Measurements from ENCODE around the gene U2SURP.
A peak's percentile ranks its signal among the peaks of the same experiment; 100 is the strongest.
"Not testable (repeated sequence)": the region's sequence is repeated elsewhere in the genome, so short reads cannot be mapped to it uniquely, and the experiment has no call there.

U2SURP gene

GRCh38 chr3:143067201-143067600, 65.8 kb downstream of the U2SURP start:
- DNase-seq (ENCODE audit: low read depth): no peak

GRCh38 chr3:143068059-143068458, 66.7 kb downstream of the U2SURP start:
- DNase-seq (ENCODE audit: low read depth): no peak
- H3K4me3 ChIP-seq (ENCODE audit: low read depth, low read length): no peak overlapping the region
- no peak for TF ChIP-seq CTCF (conservative IDR thresholded peaks at IDR 0.05; ENCODE audit: low read depth, low read length)

More at GRCh38 chr3:143067201-143067600, 65.8 kb downstream of the U2SURP start:
- no peak for TF ChIP-seq CTCF (conservative IDR thresholded peaks at IDR 0.05; ENCODE audit: low read depth, low read length)
- H3K4me3 ChIP-seq (ENCODE audit: low read depth, low read length): no peak overlapping the region

- peak; percentile 81 for DNase-seq (ENCODE audit: low read depth)
- no peak overlapping the region for H3K4me3 ChIP-seq (ENCODE audit: low read depth, low read length)
- TF ChIP-seq CTCF (conservative IDR thresholded peaks at IDR 0.05; ENCODE audit: low read depth, low read length): no peak
Measured at GRCh38 chr3:143070977-143071551, 69.7 kb downstream of the U2SURP start.

DNA sequence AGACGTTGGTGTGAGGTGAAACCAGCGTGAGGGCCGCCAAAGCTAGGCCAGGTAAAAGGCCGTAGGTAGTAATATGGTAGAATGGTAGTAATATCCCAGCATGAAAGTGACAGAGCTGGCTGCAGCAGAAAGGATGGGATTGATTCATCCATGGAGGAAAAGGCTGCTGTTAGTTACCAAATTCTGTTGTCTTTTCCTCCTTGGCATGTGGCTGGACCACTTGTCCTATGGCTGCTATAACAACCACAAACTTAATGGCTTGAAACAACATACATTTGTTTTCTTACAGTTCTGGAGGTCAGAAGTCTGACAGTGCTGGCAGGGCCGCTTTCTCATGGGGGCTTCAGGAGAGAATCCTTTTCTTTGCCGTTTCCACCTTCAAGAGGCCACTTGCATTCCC, 70.4 kb downstream of the U2SURP start:
- H3K4me3 ChIP-seq (ENCODE audit: low read depth, low read length): no peak overlapping the region
- DNase-seq (ENCODE audit: low read depth): no peak
- TF ChIP-seq CTCF (conservative IDR thresholded peaks at IDR 0.05; ENCODE audit: low read depth, low read length): no peak

DNA sequence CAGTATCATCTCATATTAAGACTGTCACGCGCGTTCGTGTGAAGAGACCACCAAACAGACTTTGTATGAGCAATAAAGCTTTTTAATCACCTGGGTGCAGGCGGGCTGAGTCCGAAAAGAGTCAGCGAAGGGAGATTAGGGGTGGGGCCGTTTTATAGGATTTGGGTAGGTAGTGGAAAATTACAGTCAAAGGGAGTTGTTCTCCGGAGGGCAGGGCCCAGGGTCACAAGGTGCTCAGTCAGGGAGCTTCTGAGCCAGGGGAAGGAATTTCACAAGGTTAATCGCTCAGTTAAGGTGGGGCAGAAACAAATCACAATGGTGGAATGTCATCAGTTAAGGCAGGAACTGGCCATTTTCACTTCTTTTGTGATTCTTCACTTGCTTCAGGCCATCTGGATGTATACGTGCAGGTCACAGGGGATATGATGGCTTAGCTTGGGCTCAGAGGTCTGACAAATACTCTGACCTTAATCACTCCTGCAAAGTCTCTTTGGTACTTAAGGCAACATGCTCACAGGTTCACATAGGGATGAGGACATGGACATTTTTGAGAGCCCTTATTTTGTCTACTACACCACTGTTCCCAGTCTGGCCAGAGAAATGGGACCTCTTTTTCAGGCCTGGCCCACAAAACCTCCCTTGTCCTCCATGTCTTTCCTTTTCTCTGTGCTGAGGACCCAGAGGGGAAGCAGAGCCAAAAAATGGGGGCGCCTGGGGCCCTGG, 71.1 kb downstream of the U2SURP start:
- H3K4me3 ChIP-seq (ENCODE audit: low read depth, low read length): not testable (repeated sequence)

GRCh38 chr3:143073541-143073940, 72.2 kb downstream of the U2SURP start:
- DNase-seq (ENCODE audit: low read depth); H3K4me3 ChIP-seq (ENCODE audit: low read depth, low read length): not testable (repeated sequence)

More for the DNA sequence above, 71.1 kb downstream of the U2SURP start:
- not testable (repeated sequence) for DNase-seq (ENCODE audit: low read depth)

DNA sequence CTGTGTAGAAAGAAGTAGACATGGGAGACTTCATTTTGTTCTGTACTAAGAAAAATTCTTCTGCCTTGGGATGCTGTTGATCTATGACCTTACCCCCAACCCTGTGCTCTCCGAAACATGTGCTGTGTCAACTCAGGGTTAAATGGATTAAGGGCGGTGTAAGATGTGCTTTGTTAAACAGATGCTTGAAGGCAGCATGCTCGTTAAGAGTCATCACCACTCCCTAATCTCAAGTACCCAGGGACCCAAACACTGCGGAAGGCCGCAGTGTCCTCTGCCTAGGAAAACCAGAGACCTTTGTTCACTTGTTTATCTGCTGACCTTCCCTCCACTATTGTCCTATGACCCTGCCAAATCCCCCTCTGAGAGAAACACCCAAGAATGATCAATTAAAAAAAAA, 72.6 kb downstream of the U2SURP start:
- H3K4me3 ChIP-seq (ENCODE audit: low read depth, low read length); DNase-seq (ENCODE audit: low read depth): not testable (repeated sequence)

GRCh38 chr3:143078883-143079282, 77.5 kb downstream of the U2SURP start:
- peak; percentile 30 for DNase-seq (ENCODE audit: low read depth)
- no peak for TF ChIP-seq CTCF (conservative IDR thresholded peaks at IDR 0.05; ENCODE audit: low read depth, low read length)
- H3K4me3 ChIP-seq (ENCODE audit: low read depth, low read length): no peak overlapping the region

All from choroid plexus epithelial cell (primary cell).